CD4-positive, alpha-beta T cell treated with Interferon alpha-2 for 1 hour (primary cell): Measurements from ENCODE around the gene SHBG.
"Not testable (repeated sequence)": the region's sequence is repeated elsewhere in the genome, so short reads cannot be mapped to it uniquely, and the experiment has no call there.

Experiments
- DNase-seq, 2 donors: peaks; one replicate each; pipeline ENCODE4 v3.0.0-alpha.2; 2020 to 2022

Gene SHBG, protein sequence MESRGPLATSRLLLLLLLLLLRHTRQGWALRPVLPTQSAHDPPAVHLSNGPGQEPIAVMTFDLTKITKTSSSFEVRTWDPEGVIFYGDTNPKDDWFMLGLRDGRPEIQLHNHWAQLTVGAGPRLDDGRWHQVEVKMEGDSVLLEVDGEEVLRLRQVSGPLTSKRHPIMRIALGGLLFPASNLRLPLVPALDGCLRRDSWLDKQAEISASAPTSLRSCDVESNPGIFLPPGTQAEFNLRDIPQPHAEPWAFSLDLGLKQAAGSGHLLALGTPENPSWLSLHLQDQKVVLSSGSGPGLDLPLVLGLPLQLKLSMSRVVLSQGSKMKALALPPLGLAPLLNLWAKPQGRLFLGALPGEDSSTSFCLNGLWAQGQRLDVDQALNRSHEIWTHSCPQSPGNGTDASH

GRCh38 chr17:7629939-7630571 lies at the start of gene SHBG:
TSS of gene SHBG (plus strand) at chr17:7630135. CDS start at chr17:7630173, 38 bp downstream.
- DNase-seq: no peak

- DNase-seq: no peak
Observed at GRCh38 chr17:7580604-7581575, 49.0 kb upstream of the SHBG start.

DNA sequence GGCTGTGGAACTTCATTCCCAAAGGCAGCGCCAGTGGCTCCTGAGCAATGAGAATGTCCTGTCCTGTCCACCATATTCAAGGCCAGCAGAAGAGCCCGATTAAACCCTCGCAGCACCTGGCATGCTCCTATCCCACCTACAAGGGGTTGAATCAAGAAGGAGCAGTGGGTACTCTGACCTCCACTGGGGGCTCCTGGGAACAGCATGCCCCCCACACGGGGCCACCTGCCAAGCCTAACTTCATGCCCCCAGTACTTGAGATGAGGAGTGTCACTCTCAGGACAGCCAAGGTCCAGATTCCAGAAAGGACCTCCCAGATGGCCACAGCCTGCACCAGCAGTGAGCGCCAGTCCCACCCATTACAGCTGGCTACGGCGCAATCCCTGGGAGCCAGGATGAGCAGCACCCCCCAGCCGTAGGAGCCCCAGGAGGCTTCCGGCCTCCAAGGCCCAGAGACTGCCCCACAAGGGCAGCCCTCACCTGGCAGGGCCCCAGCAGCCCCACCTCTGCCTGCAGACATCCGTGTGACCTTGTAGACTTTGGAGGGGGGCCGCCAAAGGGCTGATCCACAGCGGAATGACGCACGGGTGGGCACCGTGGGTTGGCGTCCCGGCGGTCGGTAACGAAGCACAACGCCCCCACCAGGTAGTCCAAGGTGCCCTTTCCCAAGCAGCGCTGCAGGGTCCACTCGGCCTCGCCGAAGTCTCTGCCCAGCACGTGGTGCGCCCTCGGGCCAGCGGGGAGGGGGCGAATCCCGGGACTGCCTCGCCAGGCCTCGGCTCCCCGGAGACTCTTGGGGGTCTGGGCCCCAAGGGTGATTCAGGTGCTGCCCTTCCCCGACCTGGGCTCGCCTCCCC lies 47.3 kb upstream of the SHBG start:
- no peak for DNase-seq

- DNase-seq: peak; percentile 96 to 97
Observed at GRCh38 chr17:7583253-7584109, 46.5 kb upstream of the SHBG start, which contains the start of gene MPDU1. TSS of gene MPDU1 (plus strand) at chr17:7583852. CDS start at chr17:7583863, 11 bp downstream.

GRCh38 chr17:7586673-7587419 lies 43.1 kb upstream of the SHBG start:
- no peak for DNase-seq

GRCh38 chr17:7587420-7588151 lies 42.3 kb upstream of the SHBG start:
- DNase-seq: no peak

DNA sequence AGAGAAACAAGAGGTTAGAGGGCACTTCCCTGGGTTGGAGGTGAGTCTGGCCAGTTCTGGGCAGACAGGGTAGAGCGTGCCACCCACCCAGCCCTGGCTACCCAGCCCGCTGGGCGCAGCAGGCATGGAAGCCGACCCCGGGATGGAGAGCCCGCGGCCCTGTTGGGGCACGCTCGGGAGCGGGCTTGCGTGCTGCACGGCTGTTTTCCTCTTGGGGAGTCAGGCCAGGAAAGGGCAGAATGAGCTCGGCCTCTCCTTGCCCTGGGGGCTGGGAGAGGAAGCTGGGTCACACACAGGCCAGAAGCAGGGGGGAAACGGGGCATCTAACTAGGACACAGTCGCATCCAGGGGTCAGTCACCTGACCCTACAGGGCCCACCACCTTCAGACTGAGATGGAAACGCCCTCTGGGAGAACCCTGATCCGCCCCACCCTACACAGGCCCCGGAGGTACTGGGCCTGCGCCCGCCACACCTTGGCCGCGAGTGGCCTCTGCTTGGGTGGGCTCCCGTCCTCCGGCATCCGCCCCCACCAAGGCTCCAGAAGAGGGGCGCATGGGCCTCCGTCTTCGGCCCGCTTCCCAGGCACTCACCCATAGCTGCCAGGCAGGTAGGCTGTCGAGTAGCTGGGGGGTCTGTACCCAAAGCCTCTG lies 41.3 kb upstream of the SHBG start:
- DNase-seq: no peak

GRCh38 chr17:7589204-7589868 lies 40.6 kb upstream of the SHBG start:
- peak; percentile 74 to 75 for DNase-seq

DNA sequence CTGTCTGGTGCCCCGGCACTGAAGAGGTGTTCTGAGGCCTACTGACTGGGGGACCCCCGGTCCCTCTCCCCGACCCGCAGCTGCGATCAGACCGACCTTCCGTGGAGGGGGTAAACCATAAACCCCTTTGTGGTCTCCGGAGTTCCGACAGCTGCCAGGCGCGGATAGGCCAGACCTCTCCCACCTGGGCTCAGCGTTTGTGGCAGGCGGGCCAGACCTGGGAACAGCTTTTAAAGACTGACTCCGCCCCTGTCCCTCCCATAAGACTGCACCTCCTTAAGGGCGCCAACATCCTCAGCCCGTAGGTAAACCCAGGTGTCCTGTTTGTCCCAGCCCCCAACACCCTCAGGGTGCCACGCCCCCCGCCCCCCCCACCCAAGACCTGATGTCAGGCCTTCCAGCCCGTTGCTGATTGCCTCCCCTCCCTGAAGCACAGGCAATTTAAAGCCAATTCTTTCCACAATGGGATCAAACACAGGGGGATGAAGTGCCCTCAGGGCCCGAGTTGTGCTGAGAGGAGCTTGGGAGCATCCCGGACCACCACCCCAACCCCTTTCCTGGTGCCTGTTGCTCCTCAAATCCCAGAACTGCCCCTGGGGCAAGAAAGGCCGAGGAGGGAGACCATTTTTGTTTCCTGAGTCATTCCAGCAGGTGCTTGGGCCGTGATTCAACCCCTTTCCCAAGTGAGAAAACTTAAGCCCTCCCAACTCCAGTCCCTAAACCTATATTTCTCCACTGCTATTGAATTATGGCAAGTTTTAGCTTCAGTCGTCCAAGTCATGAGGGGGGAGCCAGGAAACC lies 39.8 kb upstream of the SHBG start, which contains the start of gene SOX15:
Gene SOX15 (minus strand): TSS at position 204 of the 801 bp plus-strand sequence. CDS start 418 bp downstream, outside the sequence.
- DNase-seq: peak in 1 of 2 donors; percentile 13

DNA sequence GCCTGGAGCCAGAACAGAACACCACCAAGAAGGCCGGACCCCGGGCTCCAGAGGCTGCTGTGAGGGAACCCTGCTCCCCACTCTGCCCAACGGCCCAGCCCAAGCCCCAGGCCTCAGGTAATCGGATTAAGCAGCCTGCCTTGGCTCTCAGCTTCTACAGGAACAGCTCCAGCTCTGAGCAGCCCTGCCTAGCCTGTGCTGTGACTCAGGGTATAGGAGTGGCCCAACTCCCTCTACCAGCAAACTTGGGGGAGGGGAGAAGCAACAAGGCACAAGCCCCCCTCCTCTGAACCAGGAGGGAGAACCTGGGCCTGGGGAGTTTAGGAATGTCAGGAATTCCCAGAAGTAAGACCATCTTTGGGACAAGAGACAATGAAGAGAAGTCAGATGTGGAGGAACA lies 39.2 kb upstream of the SHBG start:
- DNase-seq: no peak

- no peak for DNase-seq
Observed at GRCh38 chr17:7591596-7591995, 38.3 kb upstream of the SHBG start.

GRCh38 chr17:7592422-7593021 lies 37.4 kb upstream of the SHBG start:
- DNase-seq: no peak

- no peak for DNase-seq
Observed at GRCh38 chr17:7593296-7593695, 36.6 kb upstream of the SHBG start.

DNA sequence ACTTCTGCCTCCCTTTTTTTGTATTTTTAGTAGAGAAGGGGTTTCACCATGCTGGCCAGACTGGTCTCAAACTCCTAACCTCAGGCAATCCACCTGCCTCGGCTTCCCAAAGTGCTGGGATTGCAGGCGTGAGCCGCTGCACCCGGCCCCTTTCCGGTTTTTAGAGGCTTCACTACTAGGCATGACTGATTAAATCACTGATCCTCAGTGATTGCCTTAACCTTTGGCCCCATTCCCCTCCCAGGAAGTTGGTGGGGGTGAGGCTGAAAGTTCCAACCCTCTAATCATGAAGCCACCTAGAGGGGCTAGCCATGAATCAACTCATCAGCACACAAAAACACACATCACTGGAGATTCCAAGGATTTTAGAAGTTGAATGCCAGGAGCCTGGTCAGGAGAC lies 32.4 kb upstream of the SHBG start:
- not testable (repeated sequence) for DNase-seq

DNA sequence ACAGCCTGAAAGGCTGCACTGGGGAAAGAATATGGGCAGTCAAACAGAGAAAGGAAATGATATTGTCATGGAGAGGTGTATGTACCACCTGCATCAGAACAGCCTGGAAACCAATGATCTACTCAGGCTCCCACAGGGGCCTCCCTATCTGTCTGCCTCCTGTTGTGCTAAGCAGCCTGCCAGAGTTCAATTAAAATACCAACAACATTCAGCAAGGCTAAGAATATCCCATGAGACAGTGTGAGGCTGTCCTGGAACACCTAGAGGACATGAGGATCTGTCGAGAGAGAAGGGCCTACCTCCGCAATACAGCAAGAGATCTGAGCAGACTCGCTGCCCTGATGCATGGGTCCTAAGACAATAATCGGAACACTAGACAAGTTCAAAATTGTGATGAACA lies 23.7 kb upstream of the SHBG start:
- DNase-seq: no peak

- no peak for DNase-seq
Observed at GRCh38 chr17:7610641-7611040, 19.3 kb upstream of the SHBG start.
